ENCODE measurements around the gene TCTN3. TPM values are rescaled to one million over a fixed set of nuclear protein-coding genes. Genes with fewer than 3 reads are reported as not detected.

TCTN3 gene
- total RNA-seq, 2 experiments from 2014 or later, result 18.6 to 20.2 TPM

DNA sequence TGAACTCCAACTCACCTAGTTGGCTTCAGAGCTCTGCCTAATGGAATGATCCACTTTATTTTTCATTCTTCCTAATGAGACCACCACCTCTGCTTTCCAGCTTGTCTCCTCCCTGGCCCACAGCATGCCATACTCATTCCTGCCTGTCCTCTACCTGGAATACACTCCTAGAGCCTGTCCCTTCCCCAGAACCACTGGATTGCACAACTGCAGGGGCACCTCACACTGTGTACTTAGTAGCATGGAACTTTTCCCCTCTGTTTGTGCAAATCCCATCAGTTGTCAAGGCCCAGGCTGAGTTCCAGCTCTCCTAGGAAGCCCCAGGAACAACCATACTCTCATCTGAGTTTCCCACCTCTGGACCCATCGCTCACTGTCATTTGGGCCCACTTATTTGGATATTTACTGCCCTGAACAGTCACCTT lies 52.8 kb downstream of the TCTN3 start:
- no peak for DNase-seq
- no peak for ATAC-seq (ENCODE audit: poor library complexity)
- Histone ChIP-seq H3K36me3 (ENCODE audit: insufficient read depth, low read length) (peaks cover 59% of the 10 kb centered on the region), H3K27me3 (ENCODE audit: control insufficient read depth in 1 of 2, insufficient read depth in 2 of 2, low read length in 2 of 2) (no peaks in the 10 kb centered on the region), H3K4me3 (ENCODE audit: low read length) (no peak overlapping the region), H3K27ac (ENCODE audit: low read depth in 1 of 2, low read length in 2 of 2) (no peak overlapping the region), H3K4me1 (ENCODE audit: insufficient read depth, low read length) (no peaks in the 10 kb centered on the region), H3K9me3 (ENCODE audit: control insufficient read depth in 1 of 2, insufficient read depth in 1 of 2, low read length in 2 of 2) (no peaks in the 10 kb centered on the region)
- Mint-ChIP-seq H3K4me3 (no peak overlapping the region), H3K27me3 (no peaks in the 10 kb centered on the region), H3K4me1 (ENCODE audit: low read depth) (no peaks in the 10 kb centered on the region), H3K36me3 (ENCODE audit: low read depth) (peaks cover 76% of the 10 kb centered on the region), H3K9me3 (no peaks in the 10 kb centered on the region), H3K27ac (no peak overlapping the region)
- intact Hi-C loops (cut with DNase I, micrococcal nuclease), result no loop called here
- POLR2A ChIA-PET, result no interaction called here
- TF ChIP-seq, protein P1, sequence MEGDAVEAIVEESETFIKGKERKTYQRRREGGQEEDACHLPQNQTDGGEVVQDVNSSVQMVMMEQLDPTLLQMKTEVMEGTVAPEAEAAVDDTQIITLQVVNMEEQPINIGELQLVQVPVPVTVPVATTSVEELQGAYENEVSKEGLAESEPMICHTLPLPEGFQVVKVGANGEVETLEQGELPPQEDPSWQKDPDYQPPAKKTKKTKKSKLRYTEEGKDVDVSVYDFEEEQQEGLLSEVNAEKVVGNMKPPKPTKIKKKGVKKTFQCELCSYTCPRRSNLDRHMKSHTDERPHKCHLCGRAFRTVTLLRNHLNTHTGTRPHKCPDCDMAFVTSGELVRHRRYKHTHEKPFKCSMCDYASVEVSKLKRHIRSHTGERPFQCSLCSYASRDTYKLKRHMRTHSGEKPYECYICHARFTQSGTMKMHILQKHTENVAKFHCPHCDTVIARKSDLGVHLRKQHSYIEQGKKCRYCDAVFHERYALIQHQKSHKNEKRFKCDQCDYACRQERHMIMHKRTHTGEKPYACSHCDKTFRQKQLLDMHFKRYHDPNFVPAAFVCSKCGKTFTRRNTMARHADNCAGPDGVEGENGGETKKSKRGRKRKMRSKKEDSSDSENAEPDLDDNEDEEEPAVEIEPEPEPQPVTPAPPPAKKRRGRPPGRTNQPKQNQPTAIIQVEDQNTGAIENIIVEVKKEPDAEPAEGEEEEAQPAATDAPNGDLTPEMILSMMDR (IDR thresholded peaks at IDR 0.05), result no peak
- CTCF ChIA-PET, result no interaction called here

DNA sequence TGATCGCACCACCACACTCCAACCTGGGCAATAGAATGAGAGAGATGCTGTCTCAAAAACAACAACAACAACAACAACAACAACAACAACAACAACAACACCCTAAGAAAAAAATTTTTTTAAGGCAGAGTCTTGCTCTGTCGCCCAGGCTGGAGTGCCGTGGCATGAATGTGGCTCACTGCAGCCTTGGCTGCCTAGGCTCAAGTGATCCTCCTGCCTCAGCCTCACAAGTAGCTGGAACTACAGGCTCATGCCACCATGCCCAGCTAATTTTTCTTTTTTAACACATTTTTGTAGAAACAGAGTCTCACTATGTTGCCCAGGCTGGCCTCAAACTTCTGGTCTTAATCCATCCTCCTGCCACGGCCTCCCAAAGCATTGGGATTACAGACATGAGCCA lies 55.8 kb downstream of the TCTN3 start:
- Mint-ChIP-seq H3K4me1 (ENCODE audit: low read depth) (no peaks in the 10 kb centered on the region), H3K27me3 (no peaks in the 10 kb centered on the region), H3K9me3 (no peaks in the 10 kb centered on the region), H3K27ac (no peak overlapping the region), H3K36me3 (ENCODE audit: low read depth) (peaks cover 81% of the 10 kb centered on the region), H3K4me3 (no peak overlapping the region)
- no peaks in the 10 kb centered on the region for H3K4me1 ChIP-seq (ENCODE audit: insufficient read depth, low read length)
- ChIA-PET POLR2A (no interaction called here), CTCF (no interaction called here)
- no peaks in the 10 kb centered on the region for H3K9me3 ChIP-seq (ENCODE audit: control insufficient read depth in 1 of 2, insufficient read depth in 1 of 2, low read length in 2 of 2)
- DNase-seq (no peak), ATAC-seq (ENCODE audit: poor library complexity) (no peak)
- intact Hi-C loops (cut with DNase I, micrococcal nuclease), result no loop called here
- H3K27me3 ChIP-seq (ENCODE audit: control insufficient read depth in 1 of 2, insufficient read depth in 2 of 2, low read length in 2 of 2), result no peaks in the 10 kb centered on the region
- TF ChIP-seq, protein P1 (IDR thresholded peaks at IDR 0.05), result no peak
- H3K4me3 ChIP-seq (ENCODE audit: low read length), result no peak overlapping the region
- no peak overlapping the region for H3K27ac ChIP-seq (ENCODE audit: low read depth in 1 of 2, low read length in 2 of 2)
- peaks cover 73% of the 10 kb centered on the region for H3K36me3 ChIP-seq (ENCODE audit: insufficient read depth, low read length)

DNA sequence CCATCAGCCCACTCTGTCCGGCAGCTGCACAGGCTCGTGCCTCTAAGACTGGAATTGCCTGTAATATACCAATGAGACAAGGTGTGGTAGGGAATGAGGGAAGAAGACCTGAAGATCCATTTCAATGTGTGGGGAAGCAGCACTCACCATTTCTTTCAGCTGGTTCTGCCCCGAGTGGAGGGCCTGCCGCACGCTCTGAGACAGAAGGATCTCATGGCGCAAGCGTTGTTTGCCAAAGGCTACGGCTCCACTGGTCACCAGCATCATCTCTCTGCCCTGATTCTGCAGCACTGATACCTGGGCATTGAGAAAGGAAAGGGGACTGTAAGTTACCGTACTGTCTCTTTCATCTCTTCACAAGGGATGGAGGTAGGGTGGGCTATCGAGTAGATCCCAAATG lies 56.6 kb downstream of the TCTN3 start:
- DNase-seq (no peak), ATAC-seq (ENCODE audit: poor library complexity) (no peak)
- Histone ChIP-seq H3K9me3 (ENCODE audit: control insufficient read depth in 1 of 2, insufficient read depth in 1 of 2, low read length in 2 of 2) (no peaks in the 10 kb centered on the region), H3K27me3 (ENCODE audit: control insufficient read depth in 1 of 2, insufficient read depth in 2 of 2, low read length in 2 of 2) (no peaks in the 10 kb centered on the region), H3K27ac (ENCODE audit: low read depth in 1 of 2, low read length in 2 of 2) (no peak overlapping the region), H3K36me3 (ENCODE audit: insufficient read depth, low read length) (peaks cover 71% of the 10 kb centered on the region), H3K4me1 (ENCODE audit: insufficient read depth, low read length) (no peaks in the 10 kb centered on the region), H3K4me3 (ENCODE audit: low read length) (no peak overlapping the region)
- CTCF ChIA-PET, result no interaction called here
- TF ChIP-seq, protein P1 (IDR thresholded peaks at IDR 0.05), result no peak
- H3K9me3 Mint-ChIP-seq, result no peaks in the 10 kb centered on the region
- H3K36me3 Mint-ChIP-seq (ENCODE audit: low read depth), result peaks cover 81% of the 10 kb centered on the region
- intact Hi-C loops (cut with DNase I, micrococcal nuclease), result no loop called here
- POLR2A ChIA-PET, result no interaction called here
- H3K27me3 Mint-ChIP-seq, result no peaks in the 10 kb centered on the region
- H3K27ac Mint-ChIP-seq, result no peak overlapping the region
- H3K4me3 Mint-ChIP-seq, result no peak overlapping the region
- H3K4me1 Mint-ChIP-seq (ENCODE audit: low read depth), result no peaks in the 10 kb centered on the region
